RWPE2 (cell line): ENCODE results near the gene PHACTR1.

ENCODE experiments used
- ATAC-seq: fragments of 200-7000 bp; cut with Tn5 transposase; 3 replicates; pipeline ENCODE4 v1.9.1; 2021; ENCODE audit warnings: low read depth
- DNase-seq: peaks from one replicate; pipeline ENCODE4 v3.0.0-alpha.2; 2020; ENCODE audit warnings: low spot score
- H3K27ac ChIP-seq: fragments of 450-650 bp; 2 replicates; pipeline ENCODE4 v1.5.1; 2017; ENCODE audit warnings: mild to moderate bottlenecking; ENCODE audit not compliant: poor library complexity, severe bottlenecking
- H3K27me3 ChIP-seq: fragments of 250-450 bp; sonication (Bioruptor Pico); 2 replicates; pipeline ENCODE4 v1.5.1; 2021; ENCODE audit warnings: mild to moderate bottlenecking, moderate library complexity; ENCODE audit not compliant: insufficient read depth, poor library complexity, severe bottlenecking
- H3K36me3 ChIP-seq: fragments of 250-450 bp; sonication (Bioruptor Pico); 2 replicates; pipeline ENCODE4 v1.5.1; 2020; ENCODE audit warnings: low read depth, mild to moderate bottlenecking, moderate library complexity
- H3K4me1 ChIP-seq: fragments of 250-450 bp; sonication (Bioruptor Pico); 2 replicates; pipeline ENCODE4 v1.5.1; 2021; ENCODE audit warnings: mild to moderate bottlenecking, moderate library complexity; ENCODE audit not compliant: insufficient read depth, poor library complexity, severe bottlenecking
- H3K4me3 ChIP-seq: fragments of 250-450 bp; sonication (Bioruptor Pico); 2 replicates; pipeline ENCODE4 v1.5.1; 2021; ENCODE audit warnings: mild to moderate bottlenecking, moderate library complexity; ENCODE audit not compliant: severe bottlenecking
- H3K9me3 ChIP-seq: fragments of 250-450 bp; sonication (Bioruptor Pico); 2 replicates; pipeline ENCODE4 v1.5.1; 2021; ENCODE audit warnings: mild to moderate bottlenecking, moderate library complexity; ENCODE audit not compliant: severe bottlenecking
- CTCF ChIP-seq: fragments of 450-650 bp; IDR thresholded peaks from one replicate; pipeline ENCODE4 v1.5.1; 2017; ENCODE audit warnings: mild to moderate bottlenecking, moderate library complexity; ENCODE audit not compliant: poor library complexity, severe bottlenecking

PHACTR1 gene

GRCh38 chr6:13139119-13139518 is 422.6 kb downstream of the PHACTR1 start:
- Histone ChIP-seq H3K9me3 (peaks cover 2% of the 10 kb centered on the region), H3K36me3 (no peaks in the 10 kb centered on the region), H3K4me3 (no peak overlapping the region), H3K27me3 (peaks cover 9% of the 10 kb centered on the region), H3K4me1 (no peaks in the 10 kb centered on the region), H3K27ac (no peak overlapping the region)
- DNase-seq = no peak
- no peak for ATAC-seq
- no peak for TF ChIP-seq CTCF

GRCh38 chr6:13140980-13141379 is 424.4 kb downstream of the PHACTR1 start:
- no peak for ATAC-seq
- no peak overlapping the region for H3K4me3 ChIP-seq
- H3K9me3 ChIP-seq = peaks cover 2% of the 10 kb centered on the region
- no peaks in the 10 kb centered on the region for H3K4me1 ChIP-seq
- no peak for TF ChIP-seq CTCF
- no peak overlapping the region for H3K27ac ChIP-seq
- DNase-seq = no peak
- peaks cover 11% of the 10 kb centered on the region for H3K27me3 ChIP-seq
- no peaks in the 10 kb centered on the region for H3K36me3 ChIP-seq

- no peak overlapping the region for H3K4me3 ChIP-seq
- ATAC-seq (no peak), DNase-seq (no peak)
- no peaks in the 10 kb centered on the region for H3K4me1 ChIP-seq
- no peaks in the 10 kb centered on the region for H3K36me3 ChIP-seq
- peaks cover 11% of the 10 kb centered on the region for H3K27me3 ChIP-seq
- peaks cover 2% of the 10 kb centered on the region for H3K9me3 ChIP-seq
- no peak for TF ChIP-seq CTCF
- H3K27ac ChIP-seq = no peak overlapping the region
These were observed 424.8 kb downstream of the PHACTR1 start for GRCh38 chr6:13141387-13141786.

- no peak for TF ChIP-seq CTCF
- Histone ChIP-seq H3K27me3 (peaks cover 11% of the 10 kb centered on the region), H3K4me3 (no peak overlapping the region), H3K9me3 (peaks cover 2% of the 10 kb centered on the region), H3K4me1 (no peaks in the 10 kb centered on the region), H3K36me3 (no peaks in the 10 kb centered on the region), H3K27ac (no peak overlapping the region)
- DNase-seq (no peak), ATAC-seq (no peak)
These were observed 426.0 kb downstream of the PHACTR1 start for GRCh38 chr6:13142611-13143010.

GRCh38 chr6:13146442-13146841 is 429.9 kb downstream of the PHACTR1 start:
- peaks cover 11% of the 10 kb centered on the region for H3K27me3 ChIP-seq
- DNase-seq (no peak), ATAC-seq (no peak)
- no peaks in the 10 kb centered on the region for H3K4me1 ChIP-seq
- no peaks in the 10 kb centered on the region for H3K36me3 ChIP-seq
- no peak overlapping the region for H3K27ac ChIP-seq
- H3K4me3 ChIP-seq = no peak overlapping the region
- TF ChIP-seq CTCF = no peak
- H3K9me3 ChIP-seq = peaks cover 2% of the 10 kb centered on the region
